GM04504 (cell line): ENCODE results near the gene TKTL1.

Experiments
- DNase-seq: peaks from one replicate; pipeline ENCODE4 v3.0.0-alpha.2; 2012; ENCODE audit warnings: low read depth

Gene TKTL1

GRCh38 chrX:154378059-154378798 is 82.6 kb downstream of the TKTL1 start:
- DNase-seq: no peak

- peak; percentile 90 for DNase-seq
Observed at GRCh38 chrX:154378799-154379568, 83.4 kb downstream of the TKTL1 start, which contains the start of gene EMD. Gene EMD, plus strand, starts transcription at chrX:154379295. Its CDS starts 190 bp downstream, at chrX:154379485.

- DNase-seq: no peak
Observed at GRCh38 chrX:154379569-154379951, 84.0 kb downstream of the TKTL1 start.
